Mesenchymal stem cell (in vitro differentiated cells and primary cell): Measurements from ENCODE around the gene ANXA9.

ENCODE experiments used
- DNase-seq: peaks from one replicate; pipeline ENCODE4 v3.0.0-alpha.2; 2013
- H2AFZ ChIP-seq: one replicate; pipeline ENCODE4 v1.6.1; 2013; ENCODE audit warnings: low read depth, mild to moderate bottlenecking, control low read depth, inconsistent platforms, low read length, moderate library complexity
- H2AK5ac ChIP-seq: 2 replicates; pipeline ENCODE4 v1.6.1; 2013; ENCODE audit warnings: low read length, moderate library complexity, mild to moderate bottlenecking, inconsistent platforms; ENCODE audit not compliant: severe bottlenecking
- H2BK120ac ChIP-seq: one replicate; pipeline ENCODE4 v1.6.1; 2013; ENCODE audit warnings: low read depth, mild to moderate bottlenecking, inconsistent platforms, low read length, moderate library complexity
- H2BK12ac ChIP-seq, 2 experiments: one replicate each; pipeline ENCODE4 v1.6.1; 2013; ENCODE audit warnings: inconsistent platforms in 2 of 2, low read length in 2 of 2, mild to moderate bottlenecking in 2 of 2, moderate library complexity in 2 of 2, control low read depth in 1 of 2
- H2BK15ac ChIP-seq: one replicate; pipeline ENCODE4 v1.6.1; 2013; ENCODE audit warnings: mild to moderate bottlenecking, low read depth, inconsistent platforms; ENCODE audit not compliant: poor library complexity, severe bottlenecking
- H2BK5ac ChIP-seq: 2 replicates; pipeline ENCODE4 v1.6.1; 2013; ENCODE audit warnings: low read depth, mild to moderate bottlenecking, low read length, control low read depth, inconsistent platforms; ENCODE audit not compliant: poor library complexity, severe bottlenecking
- H3K14ac ChIP-seq, 2 experiments: one replicate each; pipeline ENCODE4 v1.6.1; 2013; ENCODE audit warnings: inconsistent platforms in 2 of 2, low read length in 2 of 2, control low read depth in 1 of 2, mild to moderate bottlenecking in 1 of 2, moderate library complexity in 1 of 2
- H3K18ac ChIP-seq, 2 experiments: one replicate each; pipeline ENCODE4 v1.6.1; 2013; ENCODE audit warnings: inconsistent platforms in 2 of 2, low read length in 2 of 2, control low read depth in 1 of 2, low read depth in 1 of 2, mild to moderate bottlenecking in 1 of 2
- H3K23ac ChIP-seq, 2 experiments: one replicate each; pipeline ENCODE4 v1.6.1; 2013; ENCODE audit warnings: inconsistent platforms in 2 of 2, low read length in 2 of 2, mild to moderate bottlenecking in 2 of 2, moderate library complexity in 2 of 2, control low read depth in 1 of 2
- H3K27ac ChIP-seq: 2 replicates; pipeline ENCODE4 v1.5.1; 2013; ENCODE audit warnings: mild to moderate bottlenecking, moderate library complexity, low read length, control low read depth, inconsistent platforms; ENCODE audit not compliant: poor library complexity, severe bottlenecking
- H3K27me3 ChIP-seq, 2 experiments: 2 replicates each; pipeline versions ENCODE4 v1.6.1 to v1.7.0; 2013; ENCODE audit warnings: low read length in 2 of 2, mild to moderate bottlenecking in 2 of 2, moderate library complexity in 2 of 2, control low read depth in 1 of 2, inconsistent platforms in 1 of 2; ENCODE audit not compliant: control insufficient read depth in 1 of 2, insufficient read depth in 1 of 2
- H3K36me3 ChIP-seq, 2 experiments: 2 replicates each; pipeline versions ENCODE4 v1.6.1 to v1.7.0; 2013; ENCODE audit warnings: low read length in 2 of 2, control low read depth in 1 of 2, inconsistent platforms in 1 of 2, low read depth in 1 of 2, mild to moderate bottlenecking in 1 of 2; ENCODE audit not compliant: insufficient read depth in 2 of 2, control insufficient read depth in 1 of 2
- H3K4ac ChIP-seq, 2 experiments: one replicate each; pipeline ENCODE4 v1.6.1; 2013; ENCODE audit warnings: inconsistent platforms in 2 of 2, low read length in 2 of 2, mild to moderate bottlenecking in 2 of 2, moderate library complexity in 2 of 2, control low read depth in 1 of 2, low read depth in 1 of 2
- H3K4me1 ChIP-seq: 2 replicates; pipeline ENCODE4 v1.6.1; 2013; ENCODE audit warnings: low read depth, low read length, control low read depth; ENCODE audit not compliant: control insufficient read depth, insufficient read depth
- H3K4me2 ChIP-seq: 2 replicates; pipeline ENCODE4 v1.6.1; 2013; ENCODE audit warnings: low read length, mild to moderate bottlenecking, inconsistent platforms; ENCODE audit not compliant: poor library complexity, severe bottlenecking
- H3K4me3 ChIP-seq, 2 experiments: 2 replicates each; pipeline versions ENCODE4 v1.5.1 to v1.7.0; 2013; ENCODE audit warnings: low read length in 2 of 2, mild to moderate bottlenecking in 2 of 2, control low read depth in 1 of 2, low read depth in 1 of 2; ENCODE audit not compliant: insufficient read depth in 1 of 2
- H3K79me1 ChIP-seq: replicated peaks from 2 replicates; pipeline ENCODE4 v1.6.1; 2013; ENCODE audit warnings: mild to moderate bottlenecking, control low read depth, low read length, inconsistent platforms; ENCODE audit not compliant: poor library complexity, severe bottlenecking
- H3K9ac ChIP-seq: 2 replicates; pipeline ENCODE4 v1.7.0; 2013; ENCODE audit warnings: mild to moderate bottlenecking, low read length, moderate library complexity
- H3K9me3 ChIP-seq: 2 replicates; pipeline ENCODE4 v1.7.0; 2013; ENCODE audit warnings: mild to moderate bottlenecking, low read length; ENCODE audit not compliant: control insufficient read depth
- H4K8ac ChIP-seq: one replicate; pipeline ENCODE4 v1.6.1; 2013; ENCODE audit warnings: inconsistent platforms, mild to moderate bottlenecking, low read length, moderate library complexity
- H4K91ac ChIP-seq: one replicate; pipeline ENCODE4 v1.6.1; 2013; ENCODE audit warnings: mild to moderate bottlenecking, low read length, inconsistent platforms
- WGBS: methylation state at CpG from one replicate; pipeline ENCODE4 v1.1.7; 2013; ENCODE audit warnings: mixed read lengths; 5-methylcytosine and 5-hydroxymethylcytosine counted together

Gene ANXA9

DNA sequence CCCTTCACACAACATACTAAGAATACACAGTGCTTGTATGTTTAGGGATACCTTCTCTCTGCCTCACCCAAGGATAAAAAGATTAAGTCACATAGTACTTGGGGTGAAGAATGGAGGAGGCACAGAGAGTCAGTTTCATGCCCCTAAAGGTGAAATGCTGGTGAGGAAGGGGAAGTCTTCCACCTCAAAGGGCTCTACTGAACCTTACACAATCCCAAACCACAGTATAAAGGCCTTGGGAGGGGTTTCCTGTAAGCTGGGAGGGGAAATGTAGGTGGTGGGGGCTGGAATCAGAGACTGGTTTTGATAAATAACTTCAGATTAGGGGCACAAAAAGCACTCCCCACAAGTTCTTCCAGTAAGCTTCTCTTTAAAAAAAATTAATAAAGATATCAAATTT lies 21.1 kb downstream of the ANXA9 start:
- DNase-seq: no peak
- Histone ChIP-seq H3K9me3 (no peaks in the 10 kb centered on the region), H3K4me1 (peaks cover 34% of the 10 kb centered on the region), H3K27ac (no peak overlapping the region), H3K36me3 (peaks cover 13 to 36% of the 10 kb centered on the region in 2 experiments), H3K23ac (no peak overlapping the region), H2BK5ac (no peak overlapping the region), H3K14ac (no peak overlapping the region), H3K18ac (peak overlapping the region in 1 of 2 experiments; percentile 35), H3K4me2 (no peak overlapping the region), H3K4ac (peak overlapping the region in 1 of 2 experiments; percentile 57), H2AFZ (no peak overlapping the region), H2BK120ac (no peak overlapping the region), H3K9ac (no peak overlapping the region), H3K27me3 (no peaks in the 10 kb centered on the region), H3K4me3 (no peak overlapping the region), H2BK12ac (no peak overlapping the region), H4K8ac (no peak overlapping the region), H2AK5ac (peak overlapping the region; percentile 37), H4K91ac (no peak overlapping the region), H3K79me1 (peaks cover 6% of the 10 kb centered on the region), H2BK15ac (no peak overlapping the region)

GRCh38 chr1:151005729-151006319 lies 23.7 kb downstream of the ANXA9 start:
- WGBS: 92% methylated on average over 2 of the region's 4 CpGs
- peak overlapping the region in 1 of 2 experiments; percentile 95 for H3K18ac ChIP-seq
- no peak overlapping the region for H3K14ac ChIP-seq
- peaks cover 8 to 18% of the 10 kb centered on the region in 2 experiments for H3K36me3 ChIP-seq
- peak overlapping the region; percentile 41 for H4K8ac ChIP-seq
- DNase-seq: no peak
- peak overlapping the region; percentile 27 for H2AK5ac ChIP-seq
- peak overlapping the region; percentile 85 for H3K27ac ChIP-seq
- H2BK120ac ChIP-seq: no peak overlapping the region
- peak overlapping the region in 1 of 2 experiments; percentile 74 for H3K4ac ChIP-seq
- peaks cover 25% of the 10 kb centered on the region for H3K4me1 ChIP-seq
- no peaks in the 10 kb centered on the region for H3K27me3 ChIP-seq
- H2AFZ ChIP-seq: peak overlapping the region; percentile 60
- no peak overlapping the region for H3K23ac ChIP-seq
- H3K79me1 ChIP-seq: peaks cover 16% of the 10 kb centered on the region
- no peaks in the 10 kb centered on the region for H3K9me3 ChIP-seq
- H3K4me2 ChIP-seq: peak overlapping the region; percentile 82
- peak overlapping the region; percentile 82 for H2BK15ac ChIP-seq
- H2BK12ac ChIP-seq: no peak overlapping the region
- H3K4me3 ChIP-seq: peak overlapping the region; percentile 60 to 81
- no peak overlapping the region for H2BK5ac ChIP-seq
- H3K9ac ChIP-seq: peak overlapping the region; percentile 97
- H4K91ac ChIP-seq: no peak overlapping the region

- Histone ChIP-seq H3K27me3 (no peaks in the 10 kb centered on the region), H3K9ac (peak within 1 kb of the TSS; percentile 97), H3K27ac (peak within 1 kb of the TSS; percentile 85), H3K79me1 (peaks cover 15% of the 10 kb centered on the region), H3K9me3 (no peaks in the 10 kb centered on the region), H4K91ac (no peak within 1 kb of the TSS), H2BK120ac (peak within 1 kb of the TSS; percentile 11), H3K4me2 (peak within 1 kb of the TSS; percentile 82), H3K23ac (peak within 1 kb of the TSS in 1 of 2 experiments; percentile 90), H2BK5ac (no peak within 1 kb of the TSS), H3K4me3 (peak within 1 kb of the TSS; percentile 60 to 93), H3K36me3 (peaks cover 7 to 15% of the 10 kb centered on the region in 2 experiments), H2BK12ac (peak within 1 kb of the TSS; percentile 1 to 91), H3K18ac (peak within 1 kb of the TSS; percentile 77 to 95), H2AFZ (peak within 1 kb of the TSS; percentile 60), H3K4ac (peak within 1 kb of the TSS in 1 of 2 experiments; percentile 74), H3K14ac (peak within 1 kb of the TSS in 1 of 2 experiments; percentile 82), H2AK5ac (peak within 1 kb of the TSS; percentile 27), H3K4me1 (peaks cover 24% of the 10 kb centered on the region), H4K8ac (peak within 1 kb of the TSS; percentile 41), H2BK15ac (peak within 1 kb of the TSS; percentile 62)
- 16% methylated on average over 11 of the region's 18 CpGs for WGBS
- DNase-seq: peak; percentile 96
Observed at GRCh38 chr1:151006327-151007052, 24.4 kb downstream of the ANXA9 start, which contains the start of gene MINDY1. Gene MINDY1 (minus strand): TSS chr1:151006902. CDS start chr1:151002617, 4,285 bp downstream.

- H3K27me3 ChIP-seq: no peaks in the 10 kb centered on the region
- no peak overlapping the region for H3K14ac ChIP-seq
- no peak for DNase-seq
- H2AK5ac ChIP-seq: no peak overlapping the region
- H3K36me3 ChIP-seq: peaks cover 0 to 3% of the 10 kb centered on the region in 2 experiments
- H3K4me1 ChIP-seq: peaks cover 17% of the 10 kb centered on the region
- H4K91ac ChIP-seq: no peak overlapping the region
- H2BK12ac ChIP-seq: peak overlapping the region in 1 of 2 experiments; percentile 1
- H3K4me2 ChIP-seq: peak overlapping the region; percentile 57
- WGBS: 68% methylated on average over 3 of the region's 4 CpGs
- peaks cover 13% of the 10 kb centered on the region for H3K79me1 ChIP-seq
- H3K18ac ChIP-seq: no peak overlapping the region
- no peak overlapping the region for H2BK120ac ChIP-seq
- H3K27ac ChIP-seq: peak overlapping the region; percentile 49
- peak overlapping the region in 1 of 2 experiments; percentile 93 for H3K4me3 ChIP-seq
- H3K23ac ChIP-seq: no peak overlapping the region
- H2AFZ ChIP-seq: no peak overlapping the region
- H3K9me3 ChIP-seq: no peaks in the 10 kb centered on the region
- H4K8ac ChIP-seq: no peak overlapping the region
- H3K9ac ChIP-seq: peak overlapping the region; percentile 97
- H2BK15ac ChIP-seq: no peak overlapping the region
- no peak overlapping the region for H2BK5ac ChIP-seq
- H3K4ac ChIP-seq: no peak overlapping the region
Observed at GRCh38 chr1:151007853-151008243, 25.8 kb downstream of the ANXA9 start.
